ENCODE results near the gene POU2AF2. TPM values are rescaled to one million over a fixed set of nuclear protein-coding genes. Genes with fewer than 3 reads are reported as not detected.
"Not testable (repeated sequence)": the region's sequence is repeated elsewhere in the genome, so short reads cannot be mapped to it uniquely, and the experiment has no call there.

The POU2AF2 gene
- total and polyA plus RNA-seq, 2 of the 8 experiments (the other 6 are each of a cell fraction or from before 2014, with no cell fraction given) = not detected

DNA sequence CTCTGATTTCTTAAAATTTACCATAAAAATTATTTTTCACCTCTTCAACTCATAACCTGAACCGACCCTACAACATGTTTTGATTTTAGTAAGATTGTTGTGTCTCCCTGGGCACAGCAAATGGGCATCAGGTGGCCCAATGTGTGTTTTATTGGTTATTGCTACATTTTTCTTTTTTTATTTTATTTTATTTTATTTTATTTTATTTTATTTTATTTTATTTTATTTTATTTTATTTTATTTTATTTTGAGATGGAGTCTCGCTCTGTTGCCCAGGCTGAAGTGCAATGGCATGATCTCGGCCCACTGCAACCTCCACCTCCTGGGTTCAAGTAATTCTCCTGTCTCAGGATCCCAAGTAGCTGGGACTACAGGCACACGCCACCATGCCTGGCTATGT is 22.8 kb downstream of the POU2AF2 start:
- H3K4me3 ChIP-seq (ENCODE audit: extremely low read depth in 1 of 4, insufficient read depth in 2 of 4, low read depth in 3 of 4, low read length in 4 of 4); H3K18ac ChIP-seq (ENCODE audit: extremely low read depth, low read length); H2BK120ac ChIP-seq (replicated peaks; ENCODE audit: low read depth, low read length); H2BK5ac ChIP-seq (ENCODE audit: low read depth, low read length); H3K9me3 ChIP-seq (ENCODE audit: insufficient read depth in 2 of 2, low read depth in 1 of 2, low read length in 1 of 2); H3K9ac ChIP-seq (replicated peaks in 1 of 4; ENCODE audit: extremely low read depth in 1 of 4, low read depth in 3 of 4, low read length in 3 of 4); H4K20me1 ChIP-seq (replicated peaks in 1 of 2; ENCODE audit: control insufficient read depth in 1 of 2, insufficient read depth in 2 of 2, low read length in 2 of 2); H2BK20ac ChIP-seq (ENCODE audit: low read length); H3K79me2 ChIP-seq (ENCODE audit: control insufficient read depth in 1 of 2, insufficient read depth in 2 of 2, low read length in 2 of 2); FAIRE-seq; H3K14ac ChIP-seq (ENCODE audit: insufficient read length); H2AFZ ChIP-seq (ENCODE audit: low read length); H3K36me3 ChIP-seq (ENCODE audit: control insufficient read depth in 2 of 4, insufficient read depth in 4 of 4, low read length in 3 of 4); POLR2A ChIA-PET (ENCODE audit: partially characterized antibody); H4K8ac ChIP-seq (ENCODE audit: extremely low read depth, insufficient read depth, low read length); H2BK12ac ChIP-seq (ENCODE audit: low read depth, low read length); H2AK5ac ChIP-seq (ENCODE audit: low read depth, low read length); H3K4ac ChIP-seq (replicated peaks; ENCODE audit: insufficient read length, low read depth, low read length); H3K27me3 ChIP-seq (replicated peaks in 1 of 4; ENCODE audit: control insufficient read depth in 3 of 4, extremely low read depth in 1 of 4, insufficient read depth in 3 of 4, low read length in 3 of 4); H3K4me2 ChIP-seq (ENCODE audit: insufficient read depth in 1 of 2, low read depth in 2 of 2, low read length in 2 of 2); H2BK15ac ChIP-seq (ENCODE audit: low read length); DNase-seq (ENCODE audit: low read depth in 1 of 2, low spot score in 2 of 2); H4K5ac ChIP-seq (ENCODE audit: insufficient read length, low read depth, low read length); H3K27ac ChIP-seq (ENCODE audit: low read depth, low read length); H3K79me1 ChIP-seq (ENCODE audit: low read depth, low read length); H4K91ac ChIP-seq (replicated peaks; ENCODE audit: insufficient read length, low read length); H3K56ac ChIP-seq (replicated peaks; ENCODE audit: insufficient read length, low read depth, low read length); H3K23ac ChIP-seq (ENCODE audit: insufficient read length); H3K4me1 ChIP-seq (replicated peaks in 1 of 4; ENCODE audit: control insufficient read depth in 3 of 4, insufficient read depth in 4 of 4, low read length in 3 of 4); H3K23me2 ChIP-seq (ENCODE audit: low read depth, low read length): not testable (repeated sequence)
- CTCF ChIA-PET (ENCODE audit: partially characterized antibody) = interaction anchor here (0.7 to 2.3 kb wide), 6 partner anchors 14 to 178 kb away, joined by 3 to 8 read pairs (median 5); no protein-coding TSS in a partner anchor
- 92 to 100% methylated on average over 1 to 4 of the region's 4 CpGs for WGBS, 2 experiments (ENCODE audit: extremely low coverage in 1 of 2, insufficient coverage in 1 of 2, insufficient read length in 1 of 2, insufficient replicate concordance in 2 of 2, low coverage in 1 of 2, low lambda C conversion rate in 2 of 2, missing lambda C conversion rate in 1 of 2)

All from H1 (cell line).